Activated CD8-positive, alpha-beta memory T cell treated with anti-CD3 and anti-CD28 coated beads for 48 hours (primary cell): ENCODE results near the gene CABLES1.
A peak's percentile ranks its signal among the peaks of the same experiment; 100 is the strongest.
"Not testable (repeated sequence)": the region's sequence is repeated elsewhere in the genome, so short reads cannot be mapped to it uniquely, and the experiment has no call there.

Source experiments
- DNase-seq, 3 experiments: peaks; one replicate each; pipeline ENCODE4 v3.0.0-alpha.2; 2020; ENCODE audit warnings: low read depth in 2 of 3, low spot score in 2 of 3

The CABLES1 gene

DNA sequence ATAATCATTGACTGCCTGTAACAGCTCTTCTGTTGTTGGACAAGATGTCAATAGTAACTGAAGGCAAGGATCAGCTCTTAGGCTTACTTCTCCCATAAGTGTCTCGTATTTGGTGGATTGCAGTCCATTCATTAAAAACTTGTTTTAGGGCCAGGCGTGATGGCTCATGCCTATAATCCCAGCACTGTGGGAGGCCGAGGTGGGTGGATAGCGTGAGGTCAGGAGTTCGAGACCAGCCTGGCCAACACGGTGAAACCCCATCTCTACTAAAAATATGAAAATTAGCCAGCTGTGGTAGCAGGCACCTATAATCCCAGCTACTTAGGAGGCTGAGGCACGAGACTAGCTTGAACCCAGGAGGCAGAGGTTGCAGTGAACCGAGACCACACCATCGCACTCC, 26.1 kb upstream of the CABLES1 start:
- DNase-seq: not testable (repeated sequence)

DNA sequence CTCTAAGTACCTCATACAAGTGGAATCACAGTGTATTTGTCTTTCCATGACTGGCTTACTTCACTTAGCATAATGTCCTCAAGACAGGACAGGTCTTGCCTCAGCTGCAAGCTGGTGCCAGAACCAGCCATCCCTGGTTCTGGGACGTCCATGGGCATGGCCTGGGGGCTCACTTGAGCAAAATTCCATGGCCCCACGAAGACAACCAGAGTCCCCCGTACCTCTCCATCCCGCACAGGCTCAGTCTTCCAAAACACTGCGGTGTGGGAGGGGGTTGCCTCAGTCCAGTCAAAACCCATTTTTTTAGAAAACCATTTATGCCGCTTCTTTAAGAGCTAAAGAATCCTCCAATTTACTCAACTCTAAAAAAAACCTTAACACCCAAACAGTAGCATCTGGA, 21.7 kb upstream of the CABLES1 start:
- no peak for DNase-seq

DNA sequence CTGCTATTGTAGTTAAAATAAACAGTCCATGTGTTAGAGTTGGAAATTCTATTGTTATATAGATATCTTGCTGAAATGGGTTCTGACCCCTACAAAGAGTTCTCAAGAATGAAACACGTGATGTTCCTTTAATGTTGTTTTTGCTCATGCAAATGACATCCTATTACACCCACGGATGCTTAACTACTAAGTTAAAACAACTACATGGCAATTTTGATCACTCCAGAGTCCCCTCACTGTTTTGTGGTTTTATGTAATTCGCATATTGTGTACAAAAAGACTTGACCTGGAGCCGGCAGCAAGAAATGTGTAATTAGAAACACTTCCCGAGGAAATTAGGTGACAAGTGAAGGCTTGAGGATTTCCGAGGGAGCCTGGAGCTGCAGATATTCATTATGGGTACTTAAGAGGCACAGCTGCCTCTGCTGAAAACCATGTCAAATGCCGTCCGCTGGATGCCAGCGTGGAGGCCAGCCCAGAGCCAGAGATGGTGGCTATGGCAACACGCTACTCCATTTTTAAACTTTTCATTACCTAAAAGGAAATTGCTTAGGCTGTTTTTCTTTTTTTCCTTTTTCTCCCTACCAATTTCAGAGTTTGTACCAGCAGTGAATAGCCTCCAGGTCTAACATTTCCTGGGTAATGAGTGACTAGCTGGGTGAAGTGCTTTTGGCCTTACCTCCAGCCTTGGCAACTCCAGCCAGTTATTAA, 21.0 kb upstream of the CABLES1 start:
- DNase-seq: no peak

DNA sequence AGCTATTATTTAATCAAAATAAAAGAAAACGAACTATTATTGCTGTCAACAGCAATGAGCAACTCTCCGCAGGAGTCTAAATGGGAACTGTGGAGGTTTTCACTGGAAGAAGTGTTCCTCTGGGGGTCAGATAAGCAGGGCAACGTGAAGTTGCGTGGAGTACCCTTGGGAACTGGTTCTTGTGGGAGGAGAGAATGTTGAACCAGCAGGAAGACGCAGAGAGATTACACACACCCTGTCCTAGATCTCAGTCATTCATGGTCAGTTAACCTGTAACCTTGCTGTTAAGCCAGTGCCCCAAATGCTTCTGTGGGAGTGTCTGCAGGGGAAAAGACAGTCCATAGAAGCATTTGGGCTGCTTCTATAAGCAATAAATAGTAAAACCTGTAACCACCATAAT, 20.4 kb upstream of the CABLES1 start:
- DNase-seq: no peak

DNA sequence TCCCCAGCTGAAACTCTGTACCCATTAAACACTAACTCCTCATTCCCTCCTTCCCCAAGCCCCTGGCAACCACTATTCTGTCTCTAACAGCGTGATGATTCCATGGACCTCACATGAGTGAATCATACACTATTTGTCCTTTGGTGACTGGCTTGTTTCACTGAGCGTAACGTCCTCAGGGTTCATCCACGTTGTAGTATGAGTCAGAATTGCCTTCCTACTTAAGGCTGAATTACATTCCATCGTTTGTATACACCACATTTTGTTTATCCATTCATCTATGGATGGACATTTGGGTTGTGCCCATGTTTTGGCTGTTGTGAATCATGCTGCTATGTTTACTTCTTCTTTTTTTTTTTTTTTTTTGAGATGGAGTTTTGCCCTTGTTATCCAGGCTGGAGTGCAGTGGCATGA, 19.6 kb upstream of the CABLES1 start:
- no peak for DNase-seq

DNA sequence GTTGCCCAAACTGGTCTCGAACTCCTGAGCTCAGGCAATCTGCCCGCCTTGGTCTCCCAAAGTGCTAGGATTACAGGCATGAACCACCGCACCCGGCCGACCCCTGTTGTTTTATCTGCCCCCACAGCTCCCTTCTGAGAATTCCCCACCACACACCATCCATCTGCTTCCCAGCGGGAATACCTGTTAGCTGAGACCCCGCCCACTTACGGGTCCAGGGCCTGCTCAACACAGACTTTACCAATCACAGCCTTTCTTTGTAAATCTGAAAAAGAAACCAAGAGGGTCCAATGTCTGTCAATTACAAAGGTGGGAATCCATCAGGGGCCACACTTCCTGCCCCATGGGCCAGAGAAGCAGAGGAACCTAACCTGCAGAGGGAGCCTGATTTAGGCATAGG, 14.2 kb upstream of the CABLES1 start:
- no peak for DNase-seq

DNA sequence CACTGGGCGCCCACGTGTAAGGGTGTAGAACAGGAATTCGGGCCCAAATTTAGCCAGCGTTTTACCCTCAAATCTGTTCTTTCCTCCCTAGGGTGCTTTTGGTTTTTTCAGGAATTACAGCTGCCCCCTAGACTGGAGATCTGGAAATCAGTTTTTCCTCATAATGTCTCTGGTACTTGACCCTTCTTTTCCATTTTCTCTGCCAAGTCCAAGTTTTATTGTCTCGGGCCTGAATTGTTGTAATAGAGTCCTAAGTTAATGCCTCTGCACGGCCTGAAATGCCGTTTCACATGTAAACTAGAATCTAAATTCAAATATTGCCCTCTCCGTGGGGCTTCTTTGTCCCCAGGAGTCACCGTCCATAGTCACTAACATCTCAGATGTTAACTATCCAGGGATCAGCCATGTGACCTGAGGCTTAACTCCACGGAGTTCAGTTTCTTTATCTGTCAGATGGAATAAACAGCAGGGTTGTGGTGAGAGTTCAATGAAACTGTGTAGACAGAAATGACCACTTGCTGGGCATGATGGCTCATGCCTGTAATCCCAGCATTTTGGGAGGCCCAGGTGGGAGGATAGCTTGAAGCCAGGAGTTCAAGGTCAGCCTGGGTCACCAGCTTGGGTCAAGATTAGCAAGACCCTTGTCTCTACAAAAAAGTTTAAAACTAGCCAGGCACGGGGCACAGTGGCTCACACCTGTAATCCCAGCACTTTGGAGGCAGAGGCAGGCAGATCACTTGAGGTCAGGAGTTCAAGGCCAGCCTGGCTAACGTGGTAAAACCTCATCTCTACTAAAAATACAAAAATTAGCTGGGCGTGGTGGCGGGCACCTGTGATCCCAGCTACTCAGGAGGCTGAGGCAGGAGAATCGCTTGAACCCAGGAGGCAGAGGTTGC, 12.7 kb upstream of the CABLES1 start:
- no peak for DNase-seq

DNA sequence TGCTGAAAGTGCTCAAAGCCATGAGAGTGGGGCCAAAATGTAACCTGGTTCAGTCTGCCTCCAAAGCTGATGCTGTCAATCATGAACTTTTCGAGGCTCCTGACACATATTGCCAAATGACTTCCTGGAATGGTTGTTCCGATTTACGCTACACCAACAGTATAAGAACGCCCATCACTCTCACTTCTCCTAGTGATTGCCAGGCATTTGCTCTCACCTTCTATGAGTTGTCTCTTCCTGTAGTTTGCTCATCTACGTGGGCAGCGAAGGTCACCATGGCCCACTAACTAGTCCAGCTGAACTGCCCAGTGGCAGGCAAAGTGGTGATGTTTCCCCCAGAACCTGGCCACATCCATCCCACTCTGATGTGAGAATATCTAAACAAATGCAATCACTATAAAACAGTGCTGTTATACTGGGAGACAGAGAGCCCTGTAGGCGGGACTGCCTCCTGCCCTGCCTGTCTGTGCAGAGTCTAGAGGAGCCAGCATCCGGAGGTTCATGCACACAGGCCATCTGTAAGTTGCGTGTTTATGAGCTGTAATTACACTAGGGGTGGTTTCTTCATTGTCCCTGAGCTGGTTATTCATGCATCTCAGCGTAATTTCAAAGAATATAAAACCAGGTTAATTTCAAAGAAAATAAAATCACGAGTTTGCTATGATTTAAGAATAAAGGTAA, 8.8 kb upstream of the CABLES1 start:
- DNase-seq: no peak

DNA sequence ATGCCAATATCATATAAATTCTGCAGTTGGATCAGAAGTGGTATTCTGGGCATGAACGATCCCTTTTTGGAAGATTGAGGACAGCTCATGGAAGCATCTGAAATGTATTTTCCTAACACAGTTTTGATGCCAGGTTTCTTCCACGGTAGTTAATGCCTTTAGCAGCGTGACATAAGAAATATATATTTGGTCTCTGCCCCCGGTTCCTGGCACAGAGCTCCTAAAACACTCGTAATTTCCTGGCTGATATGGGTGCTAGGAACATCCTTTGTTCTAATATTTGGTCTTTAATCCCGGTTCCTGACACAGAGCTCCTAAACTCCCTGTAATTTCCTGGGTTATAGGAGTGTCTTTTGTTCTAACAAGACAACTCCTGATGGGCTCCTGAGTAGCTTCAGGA, 8.2 kb upstream of the CABLES1 start:
- DNase-seq: no peak

DNA sequence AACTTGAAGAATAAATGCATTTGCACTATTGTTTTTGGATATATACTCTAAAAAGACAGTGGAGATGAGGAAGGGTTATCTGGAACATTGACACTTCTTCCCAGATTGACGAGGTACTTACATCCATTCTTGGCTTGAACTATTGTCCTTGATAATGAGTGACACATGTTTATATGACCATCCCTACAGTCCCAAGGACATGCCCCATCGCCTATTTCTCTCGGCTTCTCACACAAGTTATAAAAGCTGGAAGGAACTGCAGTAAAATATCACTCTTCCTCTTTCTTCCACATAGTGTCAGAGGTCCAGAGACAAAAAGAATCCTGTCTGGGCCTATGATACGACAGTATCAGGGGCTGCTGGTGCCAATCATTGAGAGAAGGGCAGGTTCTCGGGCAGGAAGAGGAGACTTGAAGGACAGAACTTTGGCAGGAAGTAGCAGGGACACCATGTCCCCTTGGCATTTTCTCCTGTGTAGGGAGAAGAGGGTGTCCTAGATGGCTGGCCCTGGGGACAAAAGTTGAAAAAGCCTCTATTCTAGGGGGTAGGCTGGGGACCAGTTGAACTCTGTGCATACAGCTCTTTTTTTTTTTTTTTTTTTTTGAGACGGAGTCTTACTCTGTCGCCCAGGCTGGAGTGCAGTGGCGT, 5.8 kb upstream of the CABLES1 start:
- DNase-seq: no peak

DNA sequence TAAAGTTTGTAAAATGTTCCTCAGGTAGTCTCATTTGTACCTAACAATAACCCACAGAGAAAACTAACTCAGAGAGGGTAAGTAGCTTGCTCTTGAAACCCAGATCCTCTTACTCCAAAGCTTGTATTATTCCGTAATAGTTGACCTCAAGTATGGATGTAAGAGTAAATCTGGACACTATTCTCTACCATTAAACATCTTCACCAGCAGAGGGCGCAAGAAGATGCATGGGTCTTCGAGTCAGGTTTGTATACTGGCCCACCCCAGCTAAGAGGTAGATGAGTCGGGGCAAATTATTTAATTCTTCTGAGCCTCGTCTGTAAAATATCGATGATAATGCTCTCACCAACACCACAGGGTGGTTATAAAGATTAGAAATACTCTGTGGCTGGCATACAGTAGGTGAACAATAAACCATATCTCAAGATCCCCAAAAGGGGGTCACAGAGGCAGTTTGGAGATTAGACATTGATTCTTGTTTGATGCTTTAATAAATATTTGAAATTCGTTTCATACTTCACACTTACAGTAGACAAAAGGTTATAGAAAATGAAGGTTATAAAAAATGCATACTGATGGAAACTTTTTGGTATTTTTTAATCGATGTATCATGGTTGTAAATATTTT, 3.5 kb upstream of the CABLES1 start:
- peak in 1 of 3 experiments; percentile 38 for DNase-seq

DNA sequence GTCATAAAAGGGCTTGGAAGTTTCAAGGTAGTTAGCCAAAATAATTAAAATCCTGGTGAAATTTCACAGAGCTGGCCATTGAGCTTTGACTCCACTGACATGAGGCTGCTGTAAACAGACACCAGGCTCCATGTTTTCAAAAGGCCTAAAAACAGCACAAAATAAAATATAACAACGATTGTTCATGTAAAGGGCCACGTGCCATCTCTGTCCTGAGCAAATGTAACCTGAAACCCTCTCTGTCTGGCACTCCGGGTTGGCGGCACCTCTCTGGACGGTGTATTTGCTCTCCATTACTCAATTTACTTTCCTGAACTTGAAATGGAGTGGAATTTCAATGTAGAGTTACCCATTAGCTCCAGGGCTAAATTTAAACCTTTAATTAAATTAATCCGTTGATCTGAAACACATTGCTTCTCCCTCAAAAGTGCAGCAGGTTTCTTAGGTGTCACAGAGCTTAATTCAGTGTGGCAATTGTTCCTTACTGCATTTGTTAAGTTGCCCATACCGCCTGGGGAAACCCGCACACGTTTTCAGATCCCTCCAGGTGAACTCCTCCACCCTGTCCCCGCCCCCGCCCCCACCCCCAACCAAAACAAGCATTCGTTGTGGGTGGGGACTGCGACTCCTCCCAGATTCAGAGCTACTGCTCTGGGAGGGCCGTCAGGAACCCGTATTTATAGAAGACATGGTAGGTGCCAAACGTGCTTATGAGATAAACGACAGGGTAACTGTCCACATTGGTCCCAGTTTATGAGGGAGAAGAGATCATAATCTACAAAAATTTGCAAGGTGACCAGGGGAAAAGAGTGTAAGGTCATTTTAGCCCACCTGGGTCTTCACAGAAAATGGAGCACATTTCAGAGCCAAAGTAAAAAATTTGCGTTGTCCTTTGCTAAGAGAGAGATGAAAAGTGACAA, 1.2 kb upstream of the CABLES1 start:
- DNase-seq: no peak

DNA sequence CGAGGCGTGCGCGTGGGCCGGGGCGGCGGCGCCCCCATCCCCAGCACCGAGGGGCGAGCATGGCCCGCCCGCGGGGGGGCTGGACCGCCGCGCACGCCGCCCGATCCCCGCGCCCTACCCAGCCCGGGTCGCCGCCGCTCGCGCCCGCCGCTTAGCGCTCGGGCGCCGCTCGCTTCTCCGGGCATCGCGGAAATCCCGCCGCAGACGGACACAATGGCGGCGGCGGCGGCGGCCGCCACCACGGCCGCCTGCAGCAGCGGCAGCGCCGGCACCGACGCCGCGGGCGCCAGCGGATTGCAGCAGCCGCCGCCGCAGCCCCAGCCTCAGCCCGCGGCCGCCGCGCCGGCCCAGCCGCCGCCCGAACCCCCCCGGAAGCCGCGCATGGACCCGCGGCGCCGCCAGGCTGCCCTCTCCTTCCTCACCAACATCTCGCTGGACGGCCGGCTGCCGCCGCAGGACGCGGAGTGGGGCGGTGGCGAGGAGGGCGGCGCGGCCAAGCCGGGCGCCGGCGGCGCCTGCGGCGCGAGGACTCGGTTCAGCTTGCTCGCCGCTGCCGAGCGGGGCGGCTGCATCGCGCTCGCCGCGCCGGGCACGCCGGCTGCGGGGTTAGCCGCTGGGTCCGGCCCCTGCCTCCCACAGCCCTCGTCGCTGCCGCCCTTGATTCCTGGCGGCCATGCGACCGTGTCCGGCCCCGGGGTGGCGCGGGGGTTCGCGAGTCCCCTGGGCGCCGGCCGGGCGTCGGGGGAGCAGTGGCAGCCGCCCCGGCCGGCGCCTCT, 453 bp downstream of the CABLES1 start:
- DNase-seq: no peak

DNA sequence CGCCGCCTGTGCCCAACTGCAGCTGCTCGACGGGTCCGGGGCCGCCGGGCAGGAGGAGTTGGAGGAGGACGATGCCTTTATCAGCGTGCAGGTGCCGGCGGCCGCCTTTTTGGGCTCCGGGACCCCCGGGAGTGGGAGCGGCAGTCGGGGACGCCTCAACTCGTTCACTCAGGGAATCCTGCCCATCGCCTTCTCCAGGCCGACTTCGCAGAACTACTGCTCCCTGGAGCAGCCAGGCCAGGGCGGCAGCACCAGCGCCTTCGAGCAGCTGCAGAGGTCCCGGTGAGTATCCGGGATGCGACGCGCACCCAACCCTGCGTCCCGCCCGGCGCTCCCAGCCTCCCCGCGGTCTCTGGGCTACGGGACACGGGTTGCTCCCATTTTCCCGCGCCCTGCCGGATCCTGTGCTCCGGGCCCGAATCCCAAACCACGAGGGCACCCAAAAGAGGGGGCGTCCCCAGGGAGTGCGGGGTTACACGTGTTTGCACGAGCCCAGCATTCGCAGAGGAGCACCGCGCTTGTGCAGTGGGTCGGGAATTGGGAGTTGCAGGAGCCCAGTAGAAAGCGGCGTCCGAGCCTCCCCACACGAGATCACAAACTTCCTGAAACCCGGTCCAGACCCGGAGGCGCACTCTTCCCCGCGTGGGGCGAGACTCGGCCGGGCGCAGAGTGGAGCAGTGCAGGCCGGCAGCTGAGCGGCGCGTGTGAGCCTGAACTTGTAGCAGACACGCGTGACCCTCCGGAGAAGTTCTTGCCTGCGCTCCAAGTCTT, 1.2 kb downstream of the CABLES1 start:
- DNase-seq: peak in 1 of 3 experiments; percentile 13

DNA sequence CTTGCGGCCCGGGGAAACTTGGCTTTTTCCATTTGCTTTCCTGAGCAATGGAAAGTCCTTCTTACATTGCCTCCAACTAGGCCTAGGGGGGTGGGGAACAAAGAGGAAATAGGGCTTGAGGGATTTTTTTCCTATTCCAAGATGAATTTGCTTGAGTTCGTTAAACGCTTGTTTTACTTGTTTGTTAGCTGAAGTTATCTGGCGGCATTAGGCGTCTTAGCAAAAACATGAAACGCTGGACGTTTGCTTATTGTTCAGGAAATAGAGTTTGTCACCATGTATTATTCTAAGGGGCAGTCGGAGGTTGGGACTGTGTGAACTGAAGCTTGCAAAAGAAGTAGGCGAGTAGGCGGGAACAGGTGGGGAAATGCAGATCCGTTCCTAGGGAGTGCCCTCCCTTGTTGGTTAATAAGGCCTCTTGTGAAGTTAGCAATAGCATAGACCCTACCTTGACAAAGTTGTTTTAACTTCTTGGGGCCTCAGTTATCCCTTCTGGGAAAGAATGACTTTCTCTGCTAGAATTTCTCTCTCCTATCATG, 1.9 kb downstream of the CABLES1 start:
- DNase-seq: no peak

DNA sequence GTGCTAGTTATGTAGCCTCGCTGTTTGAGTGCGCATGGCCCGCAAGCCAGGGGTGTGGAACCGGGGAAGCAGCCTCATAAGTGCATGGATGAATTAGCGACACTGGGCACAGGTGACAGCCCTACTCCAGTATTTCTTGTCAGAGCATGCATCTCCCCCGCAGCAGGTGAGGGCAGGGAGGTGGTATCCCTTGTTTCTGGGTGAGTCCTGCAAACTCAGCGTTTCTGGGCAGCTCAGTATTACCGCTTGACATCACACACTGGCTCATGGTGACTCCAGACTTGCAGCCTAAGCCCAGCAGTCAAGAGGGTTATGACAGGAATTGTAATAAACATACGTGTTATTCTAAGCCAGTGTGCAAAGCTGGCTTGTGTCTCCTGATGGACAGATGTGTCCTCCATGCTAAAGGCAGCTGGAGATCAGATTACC, 2.5 kb downstream of the CABLES1 start:
- DNase-seq: no peak

DNA sequence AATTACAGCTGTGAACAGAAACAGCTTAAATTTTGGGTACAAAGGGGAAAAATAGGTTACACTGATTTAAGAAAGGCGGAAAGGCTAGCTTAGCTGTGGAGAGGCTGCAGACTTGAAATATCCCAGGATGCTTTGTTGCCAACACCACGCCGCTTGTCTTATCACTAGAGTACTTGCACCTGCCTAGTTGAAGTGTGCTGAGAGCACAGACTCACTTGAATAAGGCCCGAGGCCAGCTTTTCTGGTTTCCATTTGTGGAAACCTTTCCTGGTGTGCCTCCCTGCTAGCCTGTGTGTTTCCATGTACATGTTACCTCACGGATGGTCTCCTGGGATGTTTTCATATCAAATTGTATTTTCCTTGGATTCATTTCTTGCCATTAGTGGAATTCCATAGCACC, 3.2 kb downstream of the CABLES1 start:
- no peak for DNase-seq
